ENCODE data around the gene PDZD7.
"Not testable (repeated sequence)": the region's sequence is repeated elsewhere in the genome, so short reads cannot be mapped to it uniquely, and the experiment has no call there.

Gene PDZD7

DNA sequence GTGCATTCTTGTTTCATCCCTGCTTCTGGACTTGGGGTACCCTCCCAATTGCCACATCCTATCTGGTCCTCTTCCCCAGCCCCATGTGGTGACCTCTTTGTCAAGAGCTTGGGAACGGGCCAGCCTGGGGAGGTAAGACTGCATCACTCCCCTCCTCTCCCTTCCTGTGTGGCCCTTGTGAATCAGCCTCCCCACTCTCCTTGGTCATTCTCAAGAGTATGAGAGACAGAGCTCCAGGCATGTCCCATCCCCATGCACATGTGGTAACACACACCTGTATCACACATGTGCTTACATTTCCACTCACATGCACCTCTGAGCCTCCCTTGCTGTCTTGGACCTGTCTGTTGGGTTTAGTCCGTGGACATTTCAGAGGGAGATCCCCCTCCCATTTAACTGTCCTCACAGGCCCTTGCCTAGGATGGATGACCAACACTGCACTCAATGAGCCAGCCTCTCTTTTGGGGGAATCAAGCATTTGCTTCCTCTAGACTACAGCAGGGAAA is 46.2 kb downstream of the PDZD7 start:
- DNase-seq (ENCODE audit: low spot score) = no peak

DNA sequence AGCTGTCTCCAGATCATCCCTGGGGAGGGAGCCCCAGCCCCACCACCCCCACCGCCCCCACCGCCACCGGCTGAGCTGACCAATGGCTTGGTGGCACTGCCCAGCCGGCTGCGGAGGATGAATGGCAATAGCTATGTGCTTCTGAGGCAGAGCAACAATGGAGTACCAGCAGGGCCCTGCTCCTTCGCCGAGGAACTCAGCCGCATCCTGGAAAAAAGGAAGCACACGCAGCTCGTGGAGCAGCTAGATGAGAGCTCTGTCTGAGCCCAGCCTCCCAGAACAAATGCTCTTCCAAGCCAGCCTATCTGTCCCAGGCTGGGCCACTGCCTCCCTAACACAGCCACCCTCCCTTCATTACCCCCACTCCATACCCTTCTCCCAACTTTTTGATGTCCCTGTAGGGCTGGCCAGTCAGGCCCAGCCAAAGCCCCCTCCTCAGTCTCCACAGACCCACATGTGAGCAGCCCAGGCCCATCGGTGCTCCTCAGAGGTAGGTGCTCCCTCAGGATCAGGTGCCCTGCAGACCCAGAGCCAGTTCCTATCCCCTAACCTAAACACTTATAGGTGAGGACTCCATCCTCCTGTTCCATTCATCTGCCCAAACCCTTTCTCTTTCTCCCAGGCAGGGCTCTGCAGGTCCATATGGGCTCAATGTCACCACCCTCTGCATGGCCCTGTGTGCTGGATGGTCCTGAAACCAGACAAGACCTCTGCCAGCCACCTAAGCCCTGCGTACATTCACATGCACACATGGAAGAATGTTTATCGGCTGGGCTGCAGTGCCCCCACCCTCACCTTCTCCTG is 46.9 kb downstream of the PDZD7 start:
- DNase-seq (ENCODE audit: low spot score) = no peak

- no peak for DNase-seq (ENCODE audit: low spot score)
These were observed 47.8 kb downstream of the PDZD7 start for GRCh38 chr10:100982916-100983830.

DNA sequence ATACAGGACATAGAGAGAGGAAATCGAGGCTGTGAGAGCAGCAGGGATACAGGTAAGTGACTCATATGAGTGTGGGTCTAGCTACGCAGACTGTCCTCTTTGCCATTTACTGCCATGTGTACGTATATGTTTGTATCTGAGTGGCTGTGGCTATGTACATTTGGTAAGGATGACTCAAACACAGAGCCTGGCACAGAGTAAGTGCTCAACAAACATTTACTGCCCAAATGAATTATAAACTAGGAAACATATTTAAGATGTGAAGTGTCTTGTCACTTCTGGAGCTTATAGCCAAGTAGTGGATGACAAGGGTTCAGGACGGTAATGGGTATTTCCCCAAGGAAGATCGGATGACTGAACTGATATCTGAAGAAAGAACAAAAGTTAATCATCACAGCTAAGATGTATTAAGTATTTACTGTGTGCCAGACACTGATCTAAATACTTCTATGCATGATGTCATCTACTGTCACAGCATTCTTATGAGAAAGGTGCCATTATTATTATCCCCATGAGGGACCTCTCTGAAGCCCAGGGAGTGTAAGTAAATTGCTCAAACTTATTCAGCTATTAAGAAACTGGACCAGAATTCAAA is 49.7 kb downstream of the PDZD7 start:
- no peak for DNase-seq (ENCODE audit: low spot score)

- DNase-seq (ENCODE audit: low spot score) = no peak
These were observed 50.2 kb downstream of the PDZD7 start for GRCh38 chr10:100980711-100981110.

DNA sequence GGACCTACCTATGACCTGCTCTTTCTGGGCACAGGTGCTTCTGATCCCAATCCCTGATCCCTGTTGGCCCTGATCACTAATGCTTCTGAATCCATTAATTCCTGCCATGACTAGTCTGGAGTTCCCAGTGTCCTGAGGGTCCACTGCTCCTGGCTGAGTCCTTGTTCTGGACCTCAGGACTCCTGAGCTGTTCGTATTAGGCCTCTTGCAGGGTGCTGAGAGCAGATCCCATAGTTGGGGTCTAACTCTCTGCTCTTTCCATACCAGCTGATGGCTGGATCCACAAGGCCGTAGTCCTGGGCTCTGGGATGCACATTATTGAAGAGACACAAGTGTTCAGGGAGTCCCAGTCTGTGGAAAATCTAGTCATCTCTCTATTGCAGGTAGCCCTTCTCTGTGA is 50.6 kb downstream of the PDZD7 start:
- no peak for DNase-seq (ENCODE audit: low spot score)

- no peak for DNase-seq (ENCODE audit: low spot score)
These were observed 51.1 kb downstream of the PDZD7 start for GRCh38 chr10:100979791-100980272.

GRCh38 chr10:100978901-100979195 is 52.1 kb downstream of the PDZD7 start:
- DNase-seq (ENCODE audit: low spot score) = no peak

DNA sequence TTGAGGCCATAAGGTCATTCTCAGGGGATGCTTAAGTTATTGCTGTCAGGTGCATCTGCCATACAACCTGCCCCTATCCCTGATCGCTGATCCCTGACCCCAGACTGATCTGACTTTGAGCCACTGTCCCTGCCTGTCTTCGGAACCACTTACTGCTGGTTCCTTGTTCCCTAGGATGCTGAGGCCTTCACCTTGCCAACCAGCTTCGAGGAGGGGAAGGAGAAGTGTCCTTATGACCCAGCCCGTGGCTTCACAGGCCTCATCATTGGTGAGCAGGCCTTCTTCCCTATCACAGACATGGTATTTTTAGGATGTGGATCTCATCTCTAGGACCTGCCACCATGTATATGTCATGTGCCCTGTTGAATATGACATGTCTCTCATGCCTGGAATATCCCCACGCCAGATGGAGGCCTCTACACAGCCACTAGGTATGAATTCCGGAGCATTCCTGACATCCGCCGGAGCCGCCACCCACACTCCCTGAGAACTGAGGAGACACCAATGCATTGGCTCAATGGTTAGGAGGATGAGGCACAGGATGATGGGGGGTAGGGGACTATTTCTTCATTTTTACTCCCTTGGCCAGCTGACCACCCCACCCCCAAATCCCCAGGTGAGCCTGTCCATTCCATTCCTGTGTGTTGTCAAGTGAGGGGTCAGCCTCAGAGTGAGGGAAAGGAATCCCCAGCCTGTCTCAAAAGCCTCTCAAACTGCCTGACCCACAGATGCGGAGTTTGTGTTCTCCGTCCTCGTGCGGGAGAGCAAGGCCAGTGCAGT is 52.6 kb downstream of the PDZD7 start:
- DNase-seq (ENCODE audit: low spot score) = no peak

GRCh38 chr10:100977436-100977835 is 53.5 kb downstream of the PDZD7 start:
- no peak for DNase-seq (ENCODE audit: low spot score)

- DNase-seq (ENCODE audit: low spot score) = no peak
These were observed 54.0 kb downstream of the PDZD7 start for GRCh38 chr10:100976906-100977305.

DNA sequence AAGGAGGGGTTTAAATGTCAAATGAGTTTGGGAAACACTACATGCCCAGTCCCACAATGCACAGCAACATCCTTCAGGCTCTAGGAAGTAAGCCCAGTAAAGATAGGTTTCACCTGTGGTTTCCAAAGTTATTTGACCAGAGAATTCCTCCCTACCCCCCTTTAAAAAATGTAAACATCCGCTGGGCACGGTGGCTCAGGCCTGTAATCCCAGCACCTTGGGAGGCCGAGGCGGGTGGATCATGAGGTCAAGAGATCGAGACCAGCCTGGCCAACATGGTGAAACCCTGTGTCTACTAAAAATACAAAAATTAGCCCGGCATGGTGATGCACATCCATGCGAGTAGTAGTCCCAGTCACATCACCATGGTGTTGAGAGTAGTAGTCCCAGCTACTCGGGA is 55.5 kb downstream of the PDZD7 start:
- DNase-seq (ENCODE audit: low spot score) = not testable (repeated sequence)

GRCh38 chr10:100972904-100973535 is 57.9 kb downstream of the PDZD7 start:
- no peak for DNase-seq (ENCODE audit: low spot score)

- DNase-seq (ENCODE audit: low spot score) = no peak
These were observed 58.6 kb downstream of the PDZD7 start for GRCh38 chr10:100972115-100972903.

- no peak for DNase-seq (ENCODE audit: low spot score)
These were observed 59.8 kb downstream of the PDZD7 start for GRCh38 chr10:100970914-100971811.

DNA sequence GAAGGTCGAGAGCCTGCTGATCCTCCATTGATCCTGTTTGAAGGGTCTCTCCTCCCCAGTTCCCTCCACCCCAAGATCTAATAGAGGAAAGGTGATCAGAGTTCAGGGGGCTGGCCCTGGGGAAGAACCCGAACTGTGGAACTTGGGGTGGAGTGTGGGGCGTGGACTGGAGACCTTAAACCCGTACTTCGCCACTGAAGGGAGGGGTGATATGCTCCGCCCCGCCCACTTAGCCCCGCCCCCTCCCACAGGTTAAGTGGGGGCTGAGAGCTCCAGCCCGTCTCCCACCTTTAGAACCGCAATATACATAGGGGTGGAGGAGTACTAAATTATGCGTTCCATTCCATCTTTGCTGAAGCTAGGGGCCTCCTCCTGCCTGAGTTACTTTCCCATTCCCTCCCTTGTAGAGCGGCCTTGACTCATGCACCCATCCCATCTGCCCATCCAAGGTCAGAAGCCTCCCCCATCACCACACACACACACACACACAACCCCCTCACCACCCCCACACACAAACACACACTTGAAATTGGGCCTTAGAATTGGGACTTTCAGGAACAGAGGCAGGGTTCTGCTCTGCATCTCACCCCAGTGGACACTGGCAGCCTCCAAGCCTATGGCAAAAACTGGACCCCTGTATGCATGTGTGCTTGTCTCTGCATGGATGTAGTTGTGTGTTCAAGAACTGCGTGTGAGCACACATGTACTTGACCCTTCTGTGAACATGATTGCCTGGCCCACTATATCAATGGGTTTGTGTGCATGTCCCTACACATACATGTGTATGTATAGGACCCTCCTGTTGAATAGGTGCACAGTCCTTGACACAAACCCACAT is 60.6 kb downstream of the PDZD7 start:
- DNase-seq (ENCODE audit: low spot score) = no peak

GRCh38 chr10:100969187-100970075 is 61.5 kb downstream of the PDZD7 start, which contains the start of gene SEMA4G:
Gene SEMA4G, plus strand, starts transcription at chr10:100969504. Its CDS starts 3,409 bp downstream, at chr10:100972913.
- peak; percentile 76 for DNase-seq (ENCODE audit: low spot score)

Data from SK-N-DZ (cell line).